Sciatic nerve (tissue), 2 donors: ENCODE measurements around the gene PLXNA4. TPM values are rescaled to one million over a fixed set of nuclear protein-coding genes. Genes with fewer than 3 reads are reported as not detected.
A peak's percentile ranks its signal among the peaks of the same experiment; 100 is the strongest.

Experiments
- ATAC-seq: fragments of 200-7000 bp; cut with Tn5 transposase; one replicate; pipeline ENCODE4 v1.9.1; 2020; ENCODE audit warnings: mild to moderate bottlenecking, moderate library complexity
- DNase-seq: peaks from one replicate; pipeline ENCODE4 v3.0.0-alpha.2; 2020; ENCODE audit warnings: low spot score
- intact Hi-C: fragments of 100-400 bp; cut with DNase I; formaldehyde crosslinking; loops from one replicate; pipeline ENCODE4 v1.14.2; 2022
- total RNA-seq: library from RNA; stranded (reverse); fragmentation: NEBNext Ultra II Directional; extraction: Animal tissue kit (Norgen Biotek cat#: 25700); gene quantifications from one replicate; pipeline ENCODE4 v1.2.1, GENCODE V29; 2021
- donor health status: DM: no; HTN: no; CAD: no.
- donor health status: DM: no; HTN: no; CAD: no.

PLXNA4 gene
- total RNA-seq, 1 donor from 2014 or later, result 9.0 TPM

GRCh38 chr7:132463922-132464321 is 112.3 kb downstream of the PLXNA4 start:
- intact Hi-C loops, result no loop called here
- no peak for ATAC-seq
- no peak for DNase-seq

DNA sequence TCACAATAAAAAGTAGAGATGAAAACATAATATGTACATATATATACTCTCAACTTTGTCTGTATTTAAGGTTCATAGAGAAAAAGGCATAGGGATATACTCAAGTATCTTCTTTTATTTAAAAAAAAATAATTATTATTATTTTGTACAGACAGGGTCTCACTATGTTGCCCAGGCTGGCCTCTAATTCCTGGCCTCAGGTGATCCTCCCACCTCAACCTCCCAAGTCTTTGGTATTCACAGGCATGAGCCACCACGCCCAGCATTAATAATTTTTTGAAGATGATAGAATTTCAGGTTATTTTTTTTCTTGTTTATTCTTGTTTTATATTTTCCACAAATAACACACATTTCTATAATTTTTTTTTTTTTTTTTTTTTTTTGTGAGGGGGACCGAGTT is 113.8 kb downstream of the PLXNA4 start:
- ATAC-seq (no peak), DNase-seq (no peak)
- intact Hi-C loops, result no loop called here

- ATAC-seq (no peak), DNase-seq (no peak)
- intact Hi-C loops, result no loop called here
Measured at GRCh38 chr7:132461032-132461592, 115.2 kb downstream of the PLXNA4 start.

DNA sequence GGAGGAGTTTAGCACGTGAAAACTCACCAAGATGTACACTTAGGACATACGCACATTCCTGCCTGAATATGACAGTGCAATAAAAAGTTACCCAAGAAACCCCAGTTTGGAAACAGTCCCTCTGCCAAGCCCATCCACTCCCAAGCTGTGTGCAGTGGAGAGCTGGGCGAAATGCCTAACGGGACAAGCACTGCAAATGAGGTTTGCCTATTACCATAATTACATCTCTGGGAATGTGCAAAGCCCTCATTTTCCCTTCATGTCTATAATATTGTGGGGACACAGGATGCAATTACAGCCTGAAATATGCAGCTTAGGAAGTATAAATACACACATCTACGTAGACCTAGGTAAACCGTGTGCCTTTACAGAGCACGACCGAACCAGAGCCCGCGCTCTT is 117.5 kb downstream of the PLXNA4 start:
- DNase-seq (no peak), ATAC-seq (no peak)
- intact Hi-C loops, result no loop called here

GRCh38 chr7:132457658-132458057 is 118.6 kb downstream of the PLXNA4 start:
- DNase-seq, result no peak
- no peak for ATAC-seq
- intact Hi-C loops, result no loop called here

GRCh38 chr7:132456418-132456817 is 119.9 kb downstream of the PLXNA4 start:
- DNase-seq (no peak), ATAC-seq (no peak)
- intact Hi-C loops, result no loop called here

DNA sequence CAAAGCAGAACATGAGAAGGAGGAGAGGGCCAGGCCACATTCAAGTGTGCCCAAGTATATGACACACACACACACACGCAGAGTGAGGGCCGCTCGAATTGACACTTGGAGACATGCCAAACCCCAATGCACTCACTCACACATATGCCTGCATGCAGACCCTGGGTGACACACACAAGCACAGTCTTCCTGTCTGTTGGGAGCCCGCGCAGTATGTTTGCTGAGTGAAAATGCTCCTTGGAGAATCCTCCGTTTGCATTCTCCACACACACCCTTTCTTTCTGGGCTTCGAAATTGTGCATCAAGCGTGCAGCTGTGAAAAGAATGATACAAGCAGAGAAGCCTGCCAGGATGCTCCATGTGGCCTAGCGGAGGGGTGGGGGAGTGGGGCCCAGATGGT is 120.9 kb downstream of the PLXNA4 start:
- intact Hi-C loops, result no loop called here
- ATAC-seq (no peak), DNase-seq (no peak)

GRCh38 chr7:132453826-132454225 is 122.4 kb downstream of the PLXNA4 start:
- DNase-seq, result no peak
- no peak for ATAC-seq
- intact Hi-C loops, result no loop called here

DNA sequence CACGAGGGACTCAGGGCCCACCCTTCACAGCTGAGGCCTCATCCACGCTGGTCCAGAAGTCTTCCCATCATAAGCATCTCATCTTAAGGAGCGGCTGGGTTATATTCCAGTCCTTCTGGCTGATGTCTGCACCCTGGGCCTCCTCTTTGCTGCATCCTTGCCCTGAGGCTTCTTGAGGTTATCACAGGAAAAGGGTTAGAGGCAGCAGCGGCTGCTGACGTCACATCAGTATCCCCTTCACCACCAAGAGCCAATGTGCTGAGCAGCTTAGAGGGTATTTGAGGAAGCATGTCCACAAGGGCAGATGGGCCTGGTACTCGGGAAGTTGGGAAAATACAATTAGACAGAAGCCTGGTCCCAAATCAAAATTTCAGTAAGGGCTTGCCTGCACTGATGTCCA is 125.1 kb downstream of the PLXNA4 start:
- intact Hi-C loops, result no loop called here
- ATAC-seq, result no peak
- no peak for DNase-seq

DNA sequence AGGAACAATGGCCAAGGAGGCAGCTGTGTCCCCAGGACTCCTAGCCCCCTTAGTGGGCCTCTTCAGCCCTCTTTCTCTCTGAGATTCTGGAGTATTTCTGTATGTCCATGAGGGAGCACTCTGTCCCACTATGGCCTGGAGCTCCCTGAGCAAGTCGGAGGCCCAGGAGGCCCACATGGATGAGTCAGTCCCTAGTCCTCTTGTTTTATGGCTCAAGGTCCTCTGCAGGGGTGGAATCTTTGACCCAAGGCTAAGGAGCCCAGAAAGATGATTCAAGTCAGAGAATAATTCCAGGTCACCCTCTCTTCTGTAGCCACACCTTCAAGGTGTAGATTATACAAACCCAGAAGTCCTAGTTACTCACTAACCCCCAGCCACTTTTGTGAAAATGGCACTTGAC is 125.6 kb downstream of the PLXNA4 start:
- DNase-seq (no peak), ATAC-seq (no peak)
- intact Hi-C loops, result no loop called here

- no peak for ATAC-seq
Measured at GRCh38 chr7:132450188-132450587, 126.1 kb downstream of the PLXNA4 start.

GRCh38 chr7:132446666-132447278 is 129.5 kb downstream of the PLXNA4 start:
- no peak for DNase-seq
- intact Hi-C loops, result no loop called here
- ATAC-seq, result no peak

More at GRCh38 chr7:132450188-132450587, 126.1 kb downstream of the PLXNA4 start:
- intact Hi-C loops, result no loop called here
- DNase-seq, result no peak

DNA sequence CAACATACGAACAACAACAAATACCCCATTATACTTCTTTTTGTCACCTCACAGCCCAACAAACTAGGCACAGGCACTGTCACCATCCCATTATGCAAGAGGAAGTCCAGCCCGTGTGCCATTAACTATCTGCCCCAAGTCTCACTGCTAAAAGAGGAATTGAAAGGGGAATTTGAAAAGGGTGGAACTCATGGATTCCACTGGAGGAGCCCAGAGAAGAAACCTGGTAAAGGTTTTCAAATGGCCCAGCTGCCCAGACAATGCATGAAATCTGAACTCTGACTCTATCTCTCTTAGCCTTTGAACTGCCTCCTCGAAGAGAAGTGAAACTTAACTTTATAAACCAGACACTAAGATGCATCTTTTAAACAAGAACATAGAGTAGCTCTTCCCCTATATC is 130.0 kb downstream of the PLXNA4 start:
- intact Hi-C loops, result no loop called here
- ATAC-seq (peak; percentile 48), DNase-seq (no peak)

DNA sequence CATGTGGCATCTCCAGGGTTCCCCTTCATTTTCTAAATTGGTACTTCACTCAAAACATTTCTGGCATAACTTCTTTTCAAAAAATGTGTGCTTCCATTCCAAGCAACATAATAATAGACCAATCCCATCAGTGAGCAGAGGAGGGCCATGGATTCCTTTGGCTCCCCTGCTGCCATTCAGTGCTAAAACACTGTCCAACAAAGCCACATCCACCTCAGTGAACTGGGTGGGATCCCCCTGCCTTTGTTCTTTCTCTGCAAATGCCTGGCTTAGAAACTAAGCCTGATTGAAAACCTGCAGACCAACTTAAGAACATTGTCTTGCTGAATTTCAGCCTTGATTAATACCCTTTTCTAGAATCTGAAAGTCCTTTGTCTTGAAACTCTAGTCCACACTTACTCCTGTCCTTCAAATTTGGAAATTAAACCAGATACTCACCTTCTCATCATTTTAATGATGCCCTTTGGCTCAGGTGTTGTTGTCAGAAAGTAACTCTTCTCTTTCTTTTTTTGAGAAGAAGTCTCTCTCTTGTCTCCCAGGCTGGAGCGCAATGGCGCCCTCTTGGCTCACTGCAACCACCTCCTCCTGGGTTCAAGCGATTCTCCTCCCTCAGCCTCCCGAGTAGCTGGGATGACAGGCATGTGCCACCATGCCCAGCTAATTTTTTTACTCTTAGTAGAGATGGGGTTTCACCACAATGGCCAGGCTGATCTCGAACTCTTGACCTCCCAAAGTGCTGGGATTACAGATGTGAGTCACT is 132.3 kb downstream of the PLXNA4 start:
- ATAC-seq (no peak), DNase-seq (no peak)
- intact Hi-C loops, result no loop called here

GRCh38 chr7:132441935-132442334 is 134.3 kb downstream of the PLXNA4 start:
- intact Hi-C loops, result no loop called here
- DNase-seq (no peak), ATAC-seq (no peak)

- no peak for DNase-seq
- ATAC-seq, result no peak
- intact Hi-C loops, result no loop called here
Measured at GRCh38 chr7:132440151-132440550, 136.1 kb downstream of the PLXNA4 start.

GRCh38 chr7:132438926-132439325 is 137.3 kb downstream of the PLXNA4 start:
- intact Hi-C loops, result no loop called here
- ATAC-seq (no peak), DNase-seq (no peak)

GRCh38 chr7:132437730-132438129 is 138.5 kb downstream of the PLXNA4 start:
- ATAC-seq (peak; percentile 72), DNase-seq (no peak)
- intact Hi-C loops, result no loop called here

DNA sequence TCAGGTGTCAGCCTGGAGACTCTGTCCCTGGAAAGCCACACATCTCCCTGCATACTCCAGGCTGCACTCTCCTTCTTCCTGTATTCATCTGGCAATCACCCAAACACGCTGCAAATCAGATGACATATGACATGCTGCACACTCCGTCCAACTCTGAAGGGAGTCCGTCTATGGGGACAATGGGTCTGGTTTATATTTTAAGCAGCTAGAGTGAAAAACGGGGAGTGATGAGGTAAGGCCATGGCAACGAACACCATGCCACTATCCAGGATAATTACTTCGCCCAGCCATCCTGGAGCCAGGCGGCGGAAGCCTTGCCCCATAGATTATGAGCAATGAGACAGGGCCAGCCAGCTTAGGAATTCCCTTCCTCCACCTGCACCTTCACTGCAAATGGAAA is 140.1 kb downstream of the PLXNA4 start:
- no peak for DNase-seq
- intact Hi-C loops, result no loop called here
- no peak for ATAC-seq
